HG03520 (cell line): Measurements from ENCODE around the gene ARHGEF39.
"Not testable (repeated sequence)": the region's sequence is repeated elsewhere in the genome, so short reads cannot be mapped to it uniquely, and the experiment has no call there.

Source experiments
- ATAC-seq: cut with Tn5 transposase; IDR thresholded peaks from one replicate; pipeline ENCODE4 v1.9.1; 2021; ENCODE audit warnings: mild to moderate bottlenecking, moderate library complexity; ENCODE audit not compliant: unreplicated experiment

ARHGEF39 gene

DNA sequence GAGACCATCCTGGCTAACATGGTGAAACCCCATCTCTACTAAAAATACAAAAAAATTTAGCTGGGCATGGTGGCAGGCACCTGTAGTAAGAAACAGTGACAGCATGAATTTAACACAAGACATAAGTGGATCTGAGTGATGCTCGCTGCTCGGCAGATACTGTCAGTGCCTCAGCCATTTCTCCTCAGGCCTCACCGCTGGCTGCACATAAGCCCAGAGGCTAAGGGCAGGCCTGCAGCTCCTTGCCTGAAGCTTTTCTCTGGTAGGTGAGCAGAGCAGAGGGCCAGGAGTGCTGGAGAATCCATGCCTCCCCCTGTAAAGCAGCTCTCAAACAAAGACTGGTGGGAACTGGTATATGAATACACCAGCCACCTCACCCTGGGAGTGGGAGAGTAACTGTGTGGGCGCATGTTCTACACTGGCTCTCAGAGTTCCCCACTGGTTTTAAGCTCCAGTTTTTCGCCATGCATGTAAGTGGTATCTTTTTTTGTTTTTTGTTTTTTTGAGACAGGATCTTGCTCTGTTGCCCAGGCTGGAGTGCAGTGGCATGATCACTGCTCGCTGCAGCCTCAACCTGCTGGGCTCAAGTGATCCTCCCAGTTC lies 36.5 kb downstream of the ARHGEF39 start:
- ATAC-seq, result no peak

DNA sequence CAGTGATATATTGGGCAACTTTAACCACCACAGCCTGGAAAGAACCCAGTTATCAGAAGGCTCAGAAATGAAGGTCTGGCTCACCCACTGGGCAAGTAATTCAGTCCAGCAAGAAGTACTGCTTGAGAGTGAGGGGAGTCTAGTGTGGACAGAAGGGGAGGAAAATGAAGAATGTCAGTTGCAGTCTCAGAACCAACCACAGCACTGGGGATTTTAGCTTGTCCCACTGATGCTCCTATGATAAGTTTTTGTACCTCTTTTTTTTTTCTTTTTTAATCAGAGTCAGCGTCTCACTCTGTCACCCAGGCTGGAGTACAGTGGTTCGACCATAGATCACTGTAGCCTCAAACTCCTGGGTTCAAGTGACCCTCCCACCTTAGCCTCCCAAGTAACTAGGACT lies 37.4 kb downstream of the ARHGEF39 start:
- no peak for ATAC-seq

- ATAC-seq, result peak; percentile 45
Measured at GRCh38 chr9:35619800-35620158, 45.2 kb downstream of the ARHGEF39 start.

GRCh38 chr9:35618854-35619799 lies 45.9 kb downstream of the ARHGEF39 start:
- peak; percentile 33 for ATAC-seq

DNA sequence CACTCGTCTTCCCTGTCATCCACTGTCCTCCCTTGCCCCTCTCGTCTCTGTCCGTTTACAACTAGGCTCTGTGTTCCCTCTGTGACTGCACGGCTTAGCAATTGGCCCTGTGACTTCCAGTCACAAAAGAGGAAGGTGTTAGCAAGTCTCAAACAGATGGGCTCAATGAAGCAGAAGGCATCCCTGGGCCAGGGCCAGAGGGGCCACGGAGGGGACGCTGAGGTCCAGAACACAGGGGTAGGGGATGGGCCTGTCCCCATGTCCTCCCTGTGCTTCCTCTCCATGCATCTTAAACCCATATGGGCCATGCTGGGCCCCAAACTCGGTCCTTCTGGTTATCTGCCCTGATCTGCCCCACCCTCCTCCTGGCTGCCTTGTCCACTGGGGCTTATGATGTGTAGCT lies 46.7 kb downstream of the ARHGEF39 start, which contains the start of gene CD72:
Gene CD72 (minus strand): TSS at position 89 of the 403 bp plus-strand sequence. CDS start 110 bp downstream, outside the sequence.
- ATAC-seq, result no peak

GRCh38 chr9:35617548-35617947 lies 47.4 kb downstream of the ARHGEF39 start:
- ATAC-seq, result no peak

GRCh38 chr9:35616681-35617459 lies 48.1 kb downstream of the ARHGEF39 start:
- ATAC-seq, result no peak

DNA sequence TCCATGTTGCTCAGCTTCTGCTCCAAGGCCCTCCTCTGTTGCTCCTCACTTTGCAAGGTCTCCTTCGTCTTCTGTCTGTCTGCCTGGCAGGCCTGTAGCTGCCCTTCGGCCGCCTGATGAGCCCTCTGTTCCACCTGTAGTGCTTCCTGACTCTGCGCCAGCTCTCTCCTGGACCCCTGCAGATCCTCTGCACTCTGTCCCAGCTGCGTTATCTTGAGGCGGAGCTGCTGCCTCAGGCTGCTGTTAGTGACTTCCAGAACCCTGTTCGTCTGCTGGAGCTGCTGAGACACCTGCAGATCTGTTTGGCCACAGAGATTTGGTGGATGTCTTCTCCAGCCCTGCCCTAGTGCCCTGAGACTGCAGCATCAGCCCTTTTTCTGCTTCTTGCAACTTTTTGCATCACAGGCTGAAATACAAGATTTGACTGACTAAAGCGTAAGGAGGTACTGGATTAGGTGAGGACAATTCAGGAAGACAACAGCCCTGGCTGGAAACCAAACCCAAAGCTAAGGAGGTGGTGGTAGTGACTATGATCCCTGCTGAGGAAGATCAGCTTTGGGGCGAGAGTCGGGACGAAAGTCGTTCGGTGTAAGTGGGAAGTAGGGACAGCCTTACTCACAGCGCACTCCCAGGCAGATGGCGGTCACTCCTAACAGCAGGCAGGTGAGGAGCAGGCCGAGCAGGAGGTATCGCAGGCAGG lies 48.9 kb downstream of the ARHGEF39 start:
- ATAC-seq, result no peak

GRCh38 chr9:35612843-35613242 lies 52.2 kb downstream of the ARHGEF39 start:
- no peak for ATAC-seq

- not testable (repeated sequence) for ATAC-seq
Measured at GRCh38 chr9:35612066-35612465, 52.9 kb downstream of the ARHGEF39 start.

GRCh38 chr9:35611230-35611797 lies 53.7 kb downstream of the ARHGEF39 start:
- ATAC-seq, result no peak

DNA sequence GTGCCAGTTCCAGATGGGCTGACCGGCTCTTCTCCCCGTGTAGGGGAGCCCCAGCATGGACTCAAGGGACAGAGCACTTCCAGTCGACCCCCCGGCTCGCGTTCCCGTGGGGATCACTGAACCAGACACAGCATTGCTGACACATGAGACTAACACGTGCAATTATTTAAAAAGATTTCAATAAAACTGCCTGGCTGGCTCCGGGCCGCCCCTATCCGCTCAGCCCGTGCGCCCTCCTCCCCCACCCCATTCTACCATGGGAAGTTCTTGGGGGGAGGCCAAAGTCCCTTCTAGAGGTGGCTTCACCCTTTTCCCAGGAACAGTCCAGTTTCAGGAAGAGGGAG lies 55.2 kb downstream of the ARHGEF39 start:
- no peak for ATAC-seq
